HG03354 (cell line): ENCODE results near the gene PRR5L.

Experiments
- ATAC-seq: cut with Tn5 transposase; IDR thresholded peaks from one replicate; pipeline ENCODE4 v1.9.1; 2021; ENCODE audit warnings: mild to moderate bottlenecking; ENCODE audit not compliant: unreplicated experiment, poor library complexity, severe bottlenecking

PRR5L gene

DNA sequence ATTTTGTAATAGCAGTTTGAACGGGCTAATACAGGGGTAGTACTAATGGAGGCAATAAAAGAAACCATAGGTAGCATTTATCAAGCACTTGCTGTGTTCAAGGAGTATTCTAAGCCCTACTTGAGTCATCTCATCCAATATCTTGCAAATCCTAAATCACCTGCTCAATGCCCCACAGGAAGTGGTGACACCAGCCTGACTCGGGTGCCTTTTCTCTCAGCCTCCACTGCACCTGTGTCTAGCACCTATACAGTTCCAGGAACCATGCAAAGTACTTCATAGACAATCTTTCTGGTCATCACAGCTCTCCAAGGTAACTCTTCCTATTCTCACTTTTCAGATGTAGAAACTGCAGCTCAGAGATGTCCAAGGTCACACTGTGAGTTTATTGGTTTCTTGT, 98.0 kb downstream of the PRR5L start:
- no peak for ATAC-seq

- no peak for ATAC-seq
Measured at GRCh38 chr11:36394926-36395325, 98.8 kb downstream of the PRR5L start.

GRCh38 chr11:36395978-36396736, 100.1 kb downstream of the PRR5L start:
- ATAC-seq: no peak

DNA sequence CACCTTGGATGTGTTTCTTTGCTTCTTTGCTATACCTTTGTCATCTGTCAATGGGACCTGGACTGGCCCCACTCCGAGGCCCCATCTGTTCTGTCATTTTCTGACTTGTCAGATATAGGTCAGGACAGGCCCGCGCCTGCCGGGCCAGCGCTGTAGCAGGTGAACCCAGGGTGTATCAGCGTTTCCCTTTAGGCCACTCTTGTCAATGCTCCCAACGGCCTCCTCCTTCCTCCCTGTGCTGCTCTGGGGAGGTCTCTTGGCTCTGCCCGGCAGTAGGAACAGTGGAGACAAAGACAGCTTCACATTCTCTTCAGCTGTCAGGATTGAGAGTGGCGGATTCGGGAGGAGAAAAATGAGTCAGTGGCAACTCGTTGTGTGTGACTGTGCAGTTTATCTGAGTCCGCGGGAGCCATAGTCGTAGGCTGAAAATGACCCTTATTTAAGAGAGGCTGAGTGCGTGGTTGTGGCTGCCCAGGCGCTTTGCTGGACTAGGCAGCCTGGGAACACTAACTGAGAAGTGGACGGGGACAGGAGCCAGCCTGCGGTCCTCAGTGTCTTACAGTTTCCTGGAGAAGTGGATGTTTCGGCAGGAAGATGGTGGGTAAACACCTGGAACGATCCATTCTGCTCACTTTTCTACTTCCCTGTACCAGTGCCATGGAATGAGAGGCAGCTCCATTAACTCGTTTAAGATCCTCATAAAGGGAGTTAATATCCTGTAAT, 102.3 kb downstream of the PRR5L start:
- ATAC-seq: no peak

DNA sequence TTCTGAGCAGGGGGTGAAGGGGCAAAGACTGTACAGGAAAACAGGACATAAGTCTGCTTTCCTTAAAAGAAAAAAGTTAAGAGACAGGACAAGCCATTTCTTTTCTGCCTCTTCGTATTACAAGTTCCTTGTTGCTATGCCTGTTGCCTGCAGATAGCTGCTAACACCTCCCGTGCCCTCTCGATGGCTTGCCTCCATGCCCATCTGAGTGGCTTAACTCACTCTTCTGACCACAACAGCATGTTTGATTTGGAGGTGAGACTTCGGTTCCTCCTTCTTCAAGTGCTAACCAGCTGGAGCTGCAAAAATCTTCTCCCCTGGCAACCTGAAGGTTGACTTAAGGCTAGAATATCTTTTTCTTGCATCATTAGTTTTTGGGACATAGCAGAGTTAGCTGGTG, 103.1 kb downstream of the PRR5L start:
- ATAC-seq: no peak

- no peak for ATAC-seq
Measured at GRCh38 chr11:36399745-36400144, 103.7 kb downstream of the PRR5L start.

DNA sequence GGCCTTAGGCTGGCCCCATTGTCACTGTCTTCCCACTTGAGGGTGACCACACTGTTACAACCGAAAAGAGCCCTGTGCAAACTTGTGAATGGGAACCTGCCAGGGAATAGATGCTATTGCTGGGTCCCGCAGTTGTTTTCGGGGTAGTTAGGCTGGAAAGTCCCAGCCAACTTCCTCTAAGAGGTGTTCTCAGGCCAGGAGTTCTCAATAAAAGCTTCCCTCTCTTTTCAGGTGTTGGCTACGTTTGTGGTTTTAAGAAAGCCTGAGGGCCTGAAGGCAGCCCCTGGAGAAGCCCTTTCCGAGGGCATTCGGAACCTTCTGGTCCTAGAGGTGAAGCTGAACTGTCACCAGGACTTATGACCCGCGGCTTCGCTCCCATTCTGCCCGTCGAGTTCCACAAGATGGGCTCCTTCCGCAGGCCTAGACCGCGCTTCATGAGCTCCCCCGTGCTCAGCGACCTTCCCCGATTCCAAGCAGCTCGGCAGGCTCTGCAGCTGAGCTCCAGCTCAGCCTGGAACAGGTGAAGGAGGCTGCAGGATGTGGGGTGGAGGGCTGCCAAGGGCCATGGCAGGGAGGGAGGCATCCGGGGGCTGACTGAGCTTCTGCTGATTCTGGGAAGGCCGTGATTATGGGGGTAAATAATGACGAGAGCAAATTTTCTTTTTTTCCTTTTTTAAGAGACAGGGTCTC, 104.8 kb downstream of the PRR5L start:
- ATAC-seq: no peak

GRCh38 chr11:36402568-36403170, 106.6 kb downstream of the PRR5L start:
- ATAC-seq: no peak

- ATAC-seq: no peak
Measured at GRCh38 chr11:36403661-36404060, 107.6 kb downstream of the PRR5L start.

GRCh38 chr11:36404831-36405230, 108.7 kb downstream of the PRR5L start:
- no peak for ATAC-seq

DNA sequence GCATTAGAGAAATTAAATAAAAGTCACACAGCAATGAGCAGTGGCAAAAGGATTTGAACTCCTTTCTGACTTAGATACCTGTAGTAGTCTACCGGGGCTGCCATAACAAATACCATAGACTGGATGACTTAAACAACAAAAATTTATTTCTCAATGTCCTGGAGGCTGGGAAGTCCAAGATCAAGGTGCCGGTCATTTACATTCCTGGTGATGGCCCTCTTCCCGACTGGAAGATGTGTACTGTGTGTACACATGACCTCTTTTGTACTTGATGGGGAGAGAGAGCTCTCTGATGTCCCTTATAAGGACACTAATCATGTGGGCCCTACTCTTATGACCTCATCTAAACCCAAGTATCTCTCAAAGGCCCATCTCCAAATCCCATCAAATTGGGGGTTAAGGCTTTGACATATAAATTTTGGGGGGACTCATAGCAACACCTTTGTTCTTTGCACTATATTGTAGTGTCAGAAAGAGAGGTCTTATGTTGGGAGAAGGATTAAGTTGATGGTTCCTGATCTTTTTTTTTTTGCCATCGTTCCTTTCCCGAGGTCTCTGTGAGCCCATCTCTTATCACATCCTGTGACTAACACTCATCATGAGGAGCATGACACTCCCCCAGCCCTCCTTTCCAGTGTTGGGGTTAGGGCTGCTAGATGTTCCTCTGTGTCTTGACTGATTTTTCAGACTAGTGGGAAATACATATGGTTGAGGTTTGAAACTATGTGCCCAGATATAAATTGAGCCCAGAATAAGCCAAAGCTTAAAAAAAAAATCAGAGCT, 109.7 kb downstream of the PRR5L start:
- no peak for ATAC-seq

GRCh38 chr11:36407356-36407755, 111.3 kb downstream of the PRR5L start:
- ATAC-seq: no peak

GRCh38 chr11:36408498-36409136, 112.5 kb downstream of the PRR5L start:
- ATAC-seq: no peak

DNA sequence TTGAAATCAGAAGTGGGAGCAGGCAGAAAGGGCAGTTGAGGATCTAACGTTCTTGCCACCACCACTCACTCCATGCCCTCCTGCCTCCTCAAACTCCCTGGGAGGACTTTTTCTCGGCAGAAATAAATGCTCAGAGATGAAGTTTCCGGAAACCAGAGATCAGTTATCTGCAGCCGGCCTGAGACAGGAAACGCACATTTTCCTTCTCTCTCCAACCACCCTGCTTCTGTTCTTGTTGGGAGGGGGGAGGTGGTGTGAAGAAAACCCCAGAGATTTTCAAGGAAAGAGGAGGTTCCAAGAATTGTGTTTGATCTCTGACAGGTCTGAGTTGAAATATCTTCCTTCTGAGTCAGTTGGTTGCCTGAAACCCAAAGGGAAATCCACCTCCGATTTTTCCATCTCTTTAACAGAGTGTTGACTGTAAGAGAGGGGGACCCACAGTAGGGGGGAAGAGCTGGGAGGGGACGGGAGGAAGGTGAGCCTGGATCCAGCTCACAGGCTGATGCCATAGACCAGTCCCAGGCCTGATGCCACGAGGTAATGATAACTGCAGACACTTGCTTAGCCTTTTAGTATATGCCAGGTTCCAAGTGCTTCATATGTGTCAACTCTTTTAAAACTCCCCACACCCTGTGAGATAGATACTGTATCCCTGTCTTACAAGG, 113.2 kb downstream of the PRR5L start:
- no peak for ATAC-seq

- peak; percentile 72 for ATAC-seq
Measured at GRCh38 chr11:36411202-36411640, 115.1 kb downstream of the PRR5L start.

- ATAC-seq: no peak
Measured at GRCh38 chr11:36412781-36413383, 116.8 kb downstream of the PRR5L start.

DNA sequence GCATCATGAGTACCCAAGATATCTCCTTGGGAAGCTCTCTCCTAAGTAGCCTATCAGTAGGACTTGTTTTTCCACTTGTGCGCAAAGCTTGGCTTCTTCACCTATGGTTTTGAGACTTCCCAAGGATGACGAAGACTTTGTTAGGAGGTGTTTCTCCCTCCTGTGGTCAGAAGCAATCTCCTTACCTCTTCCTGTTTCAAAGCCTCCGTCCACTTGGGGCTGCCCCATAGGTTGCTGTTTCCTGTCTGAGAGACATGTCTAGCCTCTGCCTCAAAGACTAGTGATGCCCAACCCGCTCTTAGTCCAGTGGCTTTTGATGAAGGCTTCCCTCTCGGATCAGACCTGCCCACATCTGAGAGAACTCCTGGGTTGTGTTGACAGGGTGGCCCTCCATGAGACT, 121.1 kb downstream of the PRR5L start:
- no peak for ATAC-seq

GRCh38 chr11:36419791-36420424, 123.8 kb downstream of the PRR5L start:
- no peak for ATAC-seq
